K562 (cell line): ENCODE data around the gene FCHSD1. TPM values are rescaled to one million over a fixed set of nuclear protein-coding genes. Genes with fewer than 3 reads are reported as not detected.

Source experiments
- ATF7 ChIP-seq: fragments of 450-650 bp; IDR thresholded peaks from 2 replicates; pipeline ENCODE4 v1.7.1; 2014; ENCODE audit warnings: mild to moderate bottlenecking, moderate library complexity
- KLF1 ChIP-seq: fragments of 450-650 bp; IDR thresholded peaks from 2 replicates; pipeline ENCODE4 v1.6.1; 2016; ENCODE audit warnings: missing genetic modification characterization, missing compliant biosample characterization
- MYC ChIP-seq, 2 experiments: fragments of 250-450 bp in 1 of 2; sonication (Bioruptor Pico) in 1 of 2; IDR thresholded peaks; 2 replicates each; pipeline versions ENCODE4 v1.5.1 to v1.6.1; 2012 to 2021; ENCODE audit warnings: low read depth in 2 of 2, borderline replicate concordance in 1 of 2, improper control_type of control experiment in 1 of 2, low read length in 1 of 2, mild to moderate bottlenecking in 1 of 2, moderate library complexity in 1 of 2
- PHF20 ChIP-seq: fragments of 450-650 bp; IDR thresholded peaks from 2 replicates; pipeline ENCODE4 v1.6.1; 2018; ENCODE audit not compliant: partially characterized antibody
- PHF8 ChIP-seq: fragments of 200-600 bp; sonication (generic); IDR thresholded peaks from 2 replicates; pipeline ENCODE4 v1.6.1; 2012; ENCODE audit warnings: mixed run types, mild to moderate bottlenecking, inconsistent platforms, low read length, moderate library complexity, borderline replicate concordance
- POLR2H ChIP-seq: IDR thresholded peaks from 2 replicates; pipeline ENCODE4 v1.6.1; 2016; ENCODE audit warnings: missing genetic modification characterization, low read depth, mild to moderate bottlenecking, control low read depth, missing compliant biosample characterization, moderate library complexity
- PTBP1 ChIP-seq: fragments of 200-400 bp; formaldehyde crosslinking; IDR thresholded peaks from 2 replicates; pipeline ENCODE4 v1.6.1; 2017; ENCODE audit warnings: low read depth, low read length
- TEAD1 ChIP-seq, 2 experiments: fragments of 450-650 bp in 1 of 2; sonication (generic) in 1 of 2; formaldehyde crosslinking; IDR thresholded peaks; 2 replicates each; pipeline versions ENCODE4 v1.4.0 to v1.8.0; 2020 to 2022; ENCODE audit warnings: mild to moderate bottlenecking in 2 of 2, missing genetic modification reagents in 1 of 2
- ZFX ChIP-seq: sonication (generic); formaldehyde crosslinking; IDR thresholded peaks from 2 replicates; pipeline ENCODE4 v1.8.0; 2022; ENCODE audit warnings: mild to moderate bottlenecking, missing genetic modification reagents, moderate library complexity
- ZKSCAN3 ChIP-seq: fragments of 250-450 bp; sonication (Bioruptor Pico); IDR thresholded peaks from 2 replicates; pipeline ENCODE4 v1.4.0; 2020
- ZNF12 ChIP-seq: sonication (generic); formaldehyde crosslinking; IDR thresholded peaks from 2 replicates; pipeline ENCODE4 v1.4.0; 2020; ENCODE audit warnings: mild to moderate bottlenecking, missing genetic modification reagents
- polyA plus RNA-seq, 8 experiments: library from polyadenylated mRNA; depleted of rRNA in 4 of 8; stranded (reverse) in 5 of 8; unstranded in 3 of 8; fragments of >200 nt; fragmentation: Nextera tagmentation in 2 of 8; fragmentation: Illumina TruSeq in 1 of 8; extraction: Ambion mirVana in 2 of 8; extraction: Trizol in 1 of 8; gene quantifications; 2 replicates each; pipeline versions ENCODE4 v1.2.1 to v1.2.3, GENCODE V29; 2011 to 2014; ENCODE audit warnings: inconsistent platforms in 1 of 8, missing spikeins in 1 of 8
- total RNA-seq, 7 experiments: library from RNA; depleted of rRNA in 6 of 7; stranded (reverse); fragments of >200 nt in 6 of 7; fragmentation: Illumina TruSeq in 2 of 7; extraction: Trizol in 2 of 7; gene quantifications; 2 replicates each; pipeline versions ENCODE4 v1.2.1 to v1.2.3, GENCODE V29; 2011 to 2021; ENCODE audit warnings: low replicate concordance in 1 of 7
- TF ChIP-seq, protein P1 (sequence below): fragments of 450-650 bp; IDR thresholded peaks from 2 replicates; pipeline ENCODE4 v1.6.1; 2018; ENCODE audit not compliant: partially characterized antibody
- TF ChIP-seq, protein P2 (sequence below): fragments of 200-800 bp; sonication (Bioruptor generic); IDR thresholded peaks from 2 replicates; pipeline ENCODE4 v1.6.1; 2017; ENCODE audit warnings: missing genetic modification characterization, missing compliant biosample characterization
- TF ChIP-seq, protein P3 (sequence below): sonication (generic); formaldehyde crosslinking; IDR thresholded peaks from 2 replicates; pipeline ENCODE4 v1.9.0; 2022; ENCODE audit warnings: mild to moderate bottlenecking, missing genetic modification reagents
- TF ChIP-seq, protein P4 (sequence below): fragments of 450-650 bp; formaldehyde crosslinking; IDR thresholded peaks from 2 replicates; pipeline ENCODE4 v1.4.0; 2020; ENCODE audit warnings: mild to moderate bottlenecking, moderate library complexity

Gene FCHSD1
- total and polyA plus RNA-seq, 9 of the 15 experiments (the other 6 are each of a cell fraction or from before 2014, with no cell fraction given) = 0.35 to 37.5 (median 13.6) TPM

DNA sequence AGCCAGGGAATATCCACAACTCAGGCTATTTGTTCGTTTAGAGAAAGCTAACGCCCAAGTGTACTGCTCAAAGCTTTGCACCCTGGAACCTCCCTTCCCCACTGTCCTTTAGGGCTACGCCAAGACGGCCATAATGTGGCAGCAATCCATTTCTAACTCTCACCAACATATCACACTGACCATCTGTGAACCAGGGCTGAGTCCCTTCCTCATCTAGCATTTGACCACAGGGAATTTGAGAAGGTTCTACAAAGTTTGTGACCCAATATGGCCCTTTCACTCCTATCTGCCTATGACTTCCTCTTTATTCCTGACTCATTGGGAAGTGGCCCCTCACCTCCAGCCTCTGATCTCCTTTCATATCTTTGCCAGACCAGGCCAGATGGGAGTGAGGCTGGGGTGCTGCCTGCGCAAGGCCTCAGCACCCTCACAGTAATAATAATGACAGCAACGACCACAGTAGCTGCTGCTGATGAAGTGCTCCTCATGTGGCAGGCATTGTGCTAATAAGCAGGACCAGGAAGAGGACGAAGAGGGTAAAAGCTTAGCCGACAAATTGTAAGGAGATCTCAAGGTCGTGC is 40.2 kb upstream of the FCHSD1 start (continued):
- TF ChIP-seq, protein P1, sequence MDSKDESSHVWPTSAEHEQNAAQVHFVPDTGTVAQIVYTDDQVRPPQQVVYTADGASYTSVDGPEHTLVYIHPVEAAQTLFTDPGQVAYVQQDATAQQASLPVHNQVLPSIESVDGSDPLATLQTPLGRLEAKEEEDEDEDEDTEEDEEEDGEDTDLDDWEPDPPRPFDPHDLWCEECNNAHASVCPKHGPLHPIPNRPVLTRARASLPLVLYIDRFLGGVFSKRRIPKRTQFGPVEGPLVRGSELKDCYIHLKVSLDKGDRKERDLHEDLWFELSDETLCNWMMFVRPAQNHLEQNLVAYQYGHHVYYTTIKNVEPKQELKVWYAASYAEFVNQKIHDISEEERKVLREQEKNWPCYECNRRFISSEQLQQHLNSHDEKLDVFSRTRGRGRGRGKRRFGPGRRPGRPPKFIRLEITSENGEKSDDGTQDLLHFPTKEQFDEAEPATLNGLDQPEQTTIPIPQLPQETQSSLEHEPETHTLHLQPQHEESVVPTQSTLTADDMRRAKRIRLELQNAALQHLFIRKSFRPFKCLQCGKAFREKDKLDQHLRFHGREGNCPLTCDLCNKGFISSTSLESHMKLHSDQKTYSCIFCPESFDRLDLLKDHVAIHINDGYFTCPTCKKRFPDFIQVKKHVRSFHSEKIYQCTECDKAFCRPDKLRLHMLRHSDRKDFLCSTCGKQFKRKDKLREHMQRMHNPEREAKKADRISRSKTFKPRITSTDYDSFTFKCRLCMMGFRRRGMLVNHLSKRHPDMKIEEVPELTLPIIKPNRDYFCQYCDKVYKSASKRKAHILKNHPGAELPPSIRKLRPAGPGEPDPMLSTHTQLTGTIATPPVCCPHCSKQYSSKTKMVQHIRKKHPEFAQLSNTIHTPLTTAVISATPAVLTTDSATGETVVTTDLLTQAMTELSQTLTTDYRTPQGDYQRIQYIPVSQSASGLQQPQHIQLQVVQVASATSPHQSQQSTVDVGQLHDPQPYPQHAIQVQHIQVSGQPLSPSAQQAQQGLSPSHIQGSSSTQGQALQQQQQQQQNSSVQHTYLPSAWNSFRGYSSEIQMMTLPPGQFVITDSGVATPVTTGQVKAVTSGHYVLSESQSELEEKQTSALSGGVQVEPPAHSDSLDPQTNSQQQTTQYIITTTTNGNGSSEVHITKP = peak; percentile 32
- TF ChIP-seq ZKSCAN3 (CRISPR knock-in tag) (no peak), MYC (IDR thresholded peaks at IDR 0.05; ENCODE audit: low read depth, low read length) (peak; percentile 51; the same call in 1 of the 2 replicates), MYC (CRISPR knock-in tag; IDR thresholded peaks at IDR 0.05; ENCODE audit: borderline replicate concordance, low read depth) (no peak), ZFX (CRISPR knock-in tag) (peak; percentile 89), ATF7 (0 out of 2 replicates have a peak, but pooled peaks have one; percentile 61), POLR2H (no peak), ZNF12 (CRISPR knock-in tag) (no peak), PHF20 (no peak), PHF8 (peak; percentile 11; the same call in 1 of the 2 replicates), TEAD1 (CRISPR knock-in tag; IDR thresholded peaks at IDR 0.05) (peak; percentile 29 to 96; a peak in 3 of 4 replicates), KLF1 (tag) (peak; percentile 61; the same call in 1 of the 2 replicates), PTBP1 (no peak)
- TF ChIP-seq, protein P2, sequence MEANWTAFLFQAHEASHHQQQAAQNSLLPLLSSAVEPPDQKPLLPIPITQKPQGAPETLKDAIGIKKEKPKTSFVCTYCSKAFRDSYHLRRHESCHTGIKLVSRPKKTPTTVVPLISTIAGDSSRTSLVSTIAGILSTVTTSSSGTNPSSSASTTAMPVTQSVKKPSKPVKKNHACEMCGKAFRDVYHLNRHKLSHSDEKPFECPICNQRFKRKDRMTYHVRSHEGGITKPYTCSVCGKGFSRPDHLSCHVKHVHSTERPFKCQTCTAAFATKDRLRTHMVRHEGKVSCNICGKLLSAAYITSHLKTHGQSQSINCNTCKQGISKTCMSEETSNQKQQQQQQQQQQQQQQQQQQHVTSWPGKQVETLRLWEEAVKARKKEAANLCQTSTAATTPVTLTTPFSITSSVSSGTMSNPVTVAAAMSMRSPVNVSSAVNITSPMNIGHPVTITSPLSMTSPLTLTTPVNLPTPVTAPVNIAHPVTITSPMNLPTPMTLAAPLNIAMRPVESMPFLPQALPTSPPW (CRISPR knock-in tag) = peak; percentile 70
- TF ChIP-seq, protein P3, sequence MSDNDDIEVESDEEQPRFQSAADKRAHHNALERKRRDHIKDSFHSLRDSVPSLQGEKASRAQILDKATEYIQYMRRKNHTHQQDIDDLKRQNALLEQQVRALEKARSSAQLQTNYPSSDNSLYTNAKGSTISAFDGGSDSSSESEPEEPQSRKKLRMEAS (CRISPR knock-in tag) = peak; percentile 35; the same call in 1 of the 2 replicates
- TF ChIP-seq, protein P4, sequence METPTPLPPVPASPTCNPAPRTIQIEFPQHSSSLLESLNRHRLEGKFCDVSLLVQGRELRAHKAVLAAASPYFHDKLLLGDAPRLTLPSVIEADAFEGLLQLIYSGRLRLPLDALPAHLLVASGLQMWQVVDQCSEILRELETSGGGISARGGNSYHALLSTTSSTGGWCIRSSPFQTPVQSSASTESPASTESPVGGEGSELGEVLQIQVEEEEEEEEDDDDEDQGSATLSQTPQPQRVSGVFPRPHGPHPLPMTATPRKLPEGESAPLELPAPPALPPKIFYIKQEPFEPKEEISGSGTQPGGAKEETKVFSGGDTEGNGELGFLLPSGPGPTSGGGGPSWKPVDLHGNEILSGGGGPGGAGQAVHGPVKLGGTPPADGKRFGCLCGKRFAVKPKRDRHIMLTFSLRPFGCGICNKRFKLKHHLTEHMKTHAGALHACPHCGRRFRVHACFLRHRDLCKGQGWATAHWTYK (CRISPR knock-in tag) = 0 out of 2 replicates have a peak, but pooled peaks have one; percentile 35
